Central memory CD8-positive, alpha-beta T cell (primary cell): ENCODE data around the gene DAD1.
"Not testable (repeated sequence)": the region's sequence is repeated elsewhere in the genome, so short reads cannot be mapped to it uniquely, and the experiment has no call there.

Experiments
- ATAC-seq: fragments of 150-1000 bp; cut with Tn5 transposase; replicated peaks from 2 replicates; pipeline ENCODE4 v1.10.0; 2022; ENCODE audit warnings: mild to moderate bottlenecking, moderate FRiP score, moderate number of reproducible peaks; ENCODE audit not compliant: poor library complexity, severe bottlenecking; ENCODE audit errors: extremely low read depth
- DNase-seq, 2 donors: peaks; one replicate each; pipeline ENCODE4 v3.0.0; 2021; ENCODE audit warnings: low spot score in 2 of 2
- H3K27ac Mint-ChIP-seq: one replicate; pipeline ENCODE4 v1.8.0; 2022; ENCODE audit warnings: low read depth, mild to moderate bottlenecking, moderate library complexity, mixed read lengths
- H3K27me3 Mint-ChIP-seq: one replicate; pipeline ENCODE4 v1.8.0; 2022; ENCODE audit warnings: mixed read lengths
- H3K36me3 Mint-ChIP-seq: one replicate; pipeline ENCODE4 v1.8.0; 2022; ENCODE audit warnings: mild to moderate bottlenecking, moderate library complexity, mixed read lengths; ENCODE audit not compliant: insufficient read depth
- H3K4me1 Mint-ChIP-seq: one replicate; pipeline ENCODE4 v1.8.0; 2022; ENCODE audit warnings: mixed read lengths
- H3K4me3 Mint-ChIP-seq: one replicate; pipeline ENCODE4 v1.8.0; 2022; ENCODE audit warnings: mild to moderate bottlenecking, moderate library complexity, mixed read lengths
- H3K9me3 Mint-ChIP-seq: one replicate; pipeline ENCODE4 v1.8.0; 2022; ENCODE audit warnings: mixed read lengths

The DAD1 gene

GRCh38 chr14:22544881-22545420 is 44.1 kb downstream of the DAD1 start:
- no peaks in the 10 kb centered on the region for H3K27me3 Mint-ChIP-seq
- peak overlapping the region; percentile 77 for H3K4me3 Mint-ChIP-seq
- peaks cover 97% of the 10 kb centered on the region for H3K36me3 Mint-ChIP-seq
- no peak for DNase-seq
- no peak for ATAC-seq
- no peaks in the 10 kb centered on the region for H3K9me3 Mint-ChIP-seq
- peak overlapping the region; percentile 100 for H3K27ac Mint-ChIP-seq
- H3K4me1 Mint-ChIP-seq = peaks cover 96% of the 10 kb centered on the region

DNA sequence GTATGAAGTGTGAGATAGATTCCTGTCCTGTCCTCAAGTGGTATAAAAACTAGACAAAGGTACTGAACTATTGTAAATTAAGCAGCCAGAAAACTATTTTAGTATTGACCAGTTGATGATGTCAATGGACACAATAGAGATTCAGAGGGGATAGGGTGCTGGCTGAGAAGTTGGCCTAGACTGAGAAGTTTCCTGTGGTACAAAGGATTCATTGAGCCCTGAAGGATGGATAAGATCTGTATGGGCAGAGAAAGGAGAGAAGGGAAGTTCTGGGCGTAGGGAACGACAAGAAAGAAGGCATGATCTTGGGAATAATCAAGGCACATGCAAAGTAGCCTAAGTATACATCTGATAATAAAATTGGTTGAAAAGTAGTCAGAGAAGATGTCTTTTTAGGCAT is 44.6 kb downstream of the DAD1 start:
- peak overlapping the region; percentile 100 for H3K27ac Mint-ChIP-seq
- peaks cover 96% of the 10 kb centered on the region for H3K36me3 Mint-ChIP-seq
- ATAC-seq (no peak), DNase-seq (no peak)
- peak overlapping the region; percentile 77 for H3K4me3 Mint-ChIP-seq
- H3K27me3 Mint-ChIP-seq = no peaks in the 10 kb centered on the region
- H3K9me3 Mint-ChIP-seq = no peaks in the 10 kb centered on the region
- H3K4me1 Mint-ChIP-seq = peaks cover 96% of the 10 kb centered on the region

GRCh38 chr14:22543570-22544357 is 45.3 kb downstream of the DAD1 start:
- Mint-ChIP-seq H3K4me1 (peaks cover 96% of the 10 kb centered on the region), H3K36me3 (peaks cover 96% of the 10 kb centered on the region), H3K4me3 (peak overlapping the region; percentile 77), H3K27ac (peak overlapping the region; percentile 100)
- H3K27me3 Mint-ChIP-seq, DNase-seq, ATAC-seq, H3K9me3 Mint-ChIP-seq: not testable (repeated sequence)

- H3K4me1 Mint-ChIP-seq = peaks cover 96% of the 10 kb centered on the region
- peak overlapping the region; percentile 100 for H3K27ac Mint-ChIP-seq
- ATAC-seq (no peak), DNase-seq (no peak)
- H3K36me3 Mint-ChIP-seq = peaks cover 95% of the 10 kb centered on the region
- H3K27me3 Mint-ChIP-seq = no peaks in the 10 kb centered on the region
- H3K4me3 Mint-ChIP-seq = peak overlapping the region; percentile 77
- no peaks in the 10 kb centered on the region for H3K9me3 Mint-ChIP-seq
Observed at GRCh38 chr14:22542360-22542759, 46.7 kb downstream of the DAD1 start.

- DNase-seq (no peak), ATAC-seq (no peak)
- Mint-ChIP-seq H3K4me1 (peaks cover 96% of the 10 kb centered on the region), H3K36me3 (peaks cover 95% of the 10 kb centered on the region), H3K27ac (peak overlapping the region; percentile 100), H3K27me3 (no peaks in the 10 kb centered on the region), H3K9me3 (no peaks in the 10 kb centered on the region), H3K4me3 (peak overlapping the region; percentile 77)
Observed at GRCh38 chr14:22541721-22542120, 47.3 kb downstream of the DAD1 start.

DNA sequence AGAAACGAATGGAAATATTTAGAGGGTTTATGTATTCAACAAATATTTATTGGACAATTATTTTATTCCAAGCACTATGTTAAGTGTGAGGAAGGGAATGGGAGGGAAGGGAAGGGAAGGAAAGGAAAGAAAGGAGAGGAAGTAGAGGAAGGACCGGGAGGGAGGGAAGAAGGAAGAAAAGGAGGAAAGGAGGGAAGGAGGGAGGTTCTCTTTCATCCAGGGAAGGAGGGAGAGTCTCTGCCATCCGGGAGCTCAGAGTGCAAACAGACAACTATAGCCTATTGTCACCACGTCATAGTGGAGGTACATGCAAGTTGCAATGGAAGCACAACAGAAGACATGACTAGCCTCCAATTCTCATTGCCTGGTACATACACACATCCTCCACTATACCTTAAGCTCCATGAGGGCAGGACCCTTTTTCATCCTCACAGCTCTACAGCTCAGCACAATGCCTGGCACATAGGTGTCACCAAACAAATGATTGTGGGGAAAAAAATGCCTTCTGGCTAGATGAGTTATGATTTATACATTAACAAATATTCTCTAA is 48.1 kb downstream of the DAD1 start:
- no peaks in the 10 kb centered on the region for H3K9me3 Mint-ChIP-seq
- DNase-seq (no peak), ATAC-seq (no peak)
- H3K27ac Mint-ChIP-seq = peak overlapping the region; percentile 100
- H3K27me3 Mint-ChIP-seq = no peaks in the 10 kb centered on the region
- H3K4me3 Mint-ChIP-seq = peak overlapping the region; percentile 77
- peaks cover 95% of the 10 kb centered on the region for H3K4me1 Mint-ChIP-seq
- peaks cover 90% of the 10 kb centered on the region for H3K36me3 Mint-ChIP-seq

DNA sequence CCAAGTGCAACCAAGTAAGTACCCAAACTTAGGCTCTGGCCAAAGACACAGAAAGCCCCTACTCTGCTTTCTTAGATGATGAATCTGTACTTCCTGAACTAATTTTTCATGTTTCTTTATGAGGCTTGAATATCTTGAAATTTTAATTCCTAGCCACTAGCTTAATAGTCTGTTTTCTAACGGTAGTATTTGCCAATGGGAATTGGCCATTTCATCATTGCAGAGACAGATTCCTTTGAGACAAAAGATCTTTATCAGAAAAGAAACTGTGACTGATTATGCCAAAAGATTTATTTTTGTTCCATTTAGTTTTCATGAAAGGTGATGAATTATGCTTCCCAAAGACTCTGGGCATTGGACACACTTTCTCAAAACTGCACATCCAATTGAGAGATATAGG is 48.7 kb downstream of the DAD1 start:
- no peak for ATAC-seq
- peak overlapping the region; percentile 77 for H3K4me3 Mint-ChIP-seq
- H3K4me1 Mint-ChIP-seq = peaks cover 90% of the 10 kb centered on the region
- peaks cover 87% of the 10 kb centered on the region for H3K36me3 Mint-ChIP-seq
- no peaks in the 10 kb centered on the region for H3K9me3 Mint-ChIP-seq
- peak overlapping the region; percentile 100 for H3K27ac Mint-ChIP-seq
- no peak for DNase-seq
- H3K27me3 Mint-ChIP-seq = no peaks in the 10 kb centered on the region

DNA sequence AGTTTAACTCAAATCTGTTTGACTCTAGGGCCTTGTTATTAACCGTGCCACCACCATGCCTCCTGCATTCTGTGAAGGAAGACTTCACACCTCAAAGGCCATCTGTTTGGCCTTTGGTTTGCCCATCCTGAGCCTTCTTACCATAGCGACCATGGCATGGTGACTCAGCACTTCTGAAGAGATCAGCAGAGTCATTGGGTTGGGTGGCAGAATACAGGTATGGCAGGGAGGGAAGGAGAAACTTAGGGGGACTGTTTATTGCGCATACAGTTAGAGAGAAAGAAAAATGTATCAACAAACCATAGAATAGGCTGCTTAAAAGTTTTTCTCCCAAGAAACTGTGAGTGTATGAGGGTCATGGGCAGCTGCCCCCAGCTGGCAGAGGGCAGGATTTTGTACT is 49.2 kb downstream of the DAD1 start:
- DNase-seq (no peak), ATAC-seq (no peak)
- Mint-ChIP-seq H3K36me3 (peaks cover 88% of the 10 kb centered on the region), H3K4me1 (peaks cover 90% of the 10 kb centered on the region), H3K9me3 (no peaks in the 10 kb centered on the region), H3K27ac (peak overlapping the region; percentile 100), H3K4me3 (peak overlapping the region; percentile 77), H3K27me3 (no peaks in the 10 kb centered on the region)

DNA sequence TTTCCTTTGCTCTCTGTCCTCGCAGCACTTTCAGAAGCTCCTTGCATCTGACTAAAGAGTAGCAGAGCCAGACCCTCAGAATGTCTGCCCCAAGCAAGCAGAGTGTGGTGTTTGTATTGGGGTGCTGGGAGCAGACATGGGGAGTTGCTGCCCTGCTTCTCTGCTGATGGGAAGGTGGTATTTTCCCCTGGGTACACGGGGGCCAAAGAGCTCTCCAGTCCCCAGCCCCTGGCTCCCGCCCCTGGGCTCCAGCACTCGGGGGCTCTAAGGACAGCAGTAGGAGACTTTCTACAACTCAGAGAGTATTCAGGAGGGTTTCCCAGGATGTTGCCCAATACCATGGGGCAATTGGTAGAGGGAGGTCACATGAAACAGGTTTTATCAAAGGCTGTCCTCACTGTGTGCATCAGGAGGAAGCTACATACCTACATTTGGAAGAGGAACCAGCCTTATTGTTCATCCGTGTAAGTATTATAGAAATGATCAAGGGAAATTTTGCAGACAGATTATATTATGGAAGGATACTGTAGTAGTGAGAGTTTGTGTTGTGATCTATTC is 50.3 kb downstream of the DAD1 start:
- H3K36me3 Mint-ChIP-seq = peaks cover 86% of the 10 kb centered on the region
- no peaks in the 10 kb centered on the region for H3K9me3 Mint-ChIP-seq
- H3K4me1 Mint-ChIP-seq = peaks cover 90% of the 10 kb centered on the region
- H3K27me3 Mint-ChIP-seq = no peaks in the 10 kb centered on the region
- H3K27ac Mint-ChIP-seq = peak overlapping the region; percentile 100
- ATAC-seq (no peak), DNase-seq (no peak)
- H3K4me3 Mint-ChIP-seq = peak overlapping the region; percentile 77

GRCh38 chr14:22537436-22538310 is 51.4 kb downstream of the DAD1 start:
- H3K4me1 Mint-ChIP-seq = peaks cover 92% of the 10 kb centered on the region
- peaks cover 86% of the 10 kb centered on the region for H3K36me3 Mint-ChIP-seq
- peak overlapping the region; percentile 100 for H3K27ac Mint-ChIP-seq
- H3K4me3 Mint-ChIP-seq = peak overlapping the region; percentile 77
- H3K9me3 Mint-ChIP-seq = no peaks in the 10 kb centered on the region
- no peak for ATAC-seq
- H3K27me3 Mint-ChIP-seq = no peaks in the 10 kb centered on the region
- DNase-seq = no peak

- ATAC-seq (peak; percentile 97), DNase-seq (peak in 1 of 2 donors; percentile 56)
- peak overlapping the region; percentile 77 for H3K4me3 Mint-ChIP-seq
- H3K36me3 Mint-ChIP-seq = peaks cover 85% of the 10 kb centered on the region
- H3K9me3 Mint-ChIP-seq = no peaks in the 10 kb centered on the region
- H3K27ac Mint-ChIP-seq = peak overlapping the region; percentile 100
- peaks cover 92% of the 10 kb centered on the region for H3K4me1 Mint-ChIP-seq
- no peaks in the 10 kb centered on the region for H3K27me3 Mint-ChIP-seq
Observed at GRCh38 chr14:22536853-22537338, 52.1 kb downstream of the DAD1 start.

DNA sequence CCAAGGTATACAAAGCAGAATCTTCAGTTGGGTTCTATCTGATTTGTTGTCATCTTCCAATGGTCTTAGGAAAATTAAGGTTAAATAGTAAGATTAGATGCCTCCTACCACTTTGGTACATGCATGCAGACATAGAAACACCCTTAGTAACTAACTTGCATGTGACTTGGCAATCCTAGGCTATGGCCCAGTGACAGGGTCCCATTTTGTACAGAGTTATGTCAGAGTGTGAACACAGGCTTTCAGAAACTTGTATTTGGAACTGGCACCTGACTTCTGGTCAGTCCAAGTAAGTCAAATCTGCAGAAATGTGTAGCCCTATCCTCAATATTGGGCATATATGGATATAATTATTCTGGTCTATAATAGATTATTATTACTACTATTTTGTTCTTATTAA is 53.1 kb downstream of the DAD1 start:
- H3K9me3 Mint-ChIP-seq = no peaks in the 10 kb centered on the region
- peaks cover 92% of the 10 kb centered on the region for H3K4me1 Mint-ChIP-seq
- ATAC-seq = no peak
- H3K27me3 Mint-ChIP-seq = no peaks in the 10 kb centered on the region
- no peak for DNase-seq
- peak overlapping the region; percentile 100 for H3K27ac Mint-ChIP-seq
- H3K4me3 Mint-ChIP-seq = peak overlapping the region; percentile 85
- peaks cover 85% of the 10 kb centered on the region for H3K36me3 Mint-ChIP-seq
